Middle frontal gyrus (tissue), 1 donor: ENCODE measurements around the gene PDGFD.

ENCODE experiments used
- DNase-seq: peaks from one replicate; pipeline ENCODE4 v3.0.0-alpha.2; 2015; ENCODE audit warnings: low spot score; ENCODE audit errors: extremely low spot score

Gene PDGFD

DNA sequence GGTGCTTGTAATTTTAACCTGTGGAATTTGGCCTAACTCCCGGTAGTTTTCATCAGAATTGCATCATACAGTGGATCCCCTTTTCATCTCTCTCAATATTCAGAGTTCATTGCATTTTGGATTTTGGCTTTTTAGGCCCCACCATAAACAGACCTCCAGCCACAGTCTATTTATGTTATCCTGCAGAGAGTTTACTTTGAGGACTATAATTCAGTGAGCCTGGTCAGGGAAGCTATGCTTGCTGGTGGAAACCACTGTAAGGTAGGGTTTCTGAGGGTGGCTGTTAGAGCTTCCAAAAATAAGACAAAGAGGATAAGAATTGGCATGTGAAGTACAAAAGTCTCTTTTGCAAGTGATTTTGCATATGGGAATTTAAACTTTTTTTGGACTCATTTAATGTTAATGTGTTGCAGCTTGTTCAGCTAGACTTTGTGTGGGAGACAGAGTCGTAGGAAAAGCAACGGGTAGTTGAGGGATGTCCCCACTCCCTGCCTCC lies 162.3 kb downstream of the PDGFD start:
- no peak for DNase-seq

DNA sequence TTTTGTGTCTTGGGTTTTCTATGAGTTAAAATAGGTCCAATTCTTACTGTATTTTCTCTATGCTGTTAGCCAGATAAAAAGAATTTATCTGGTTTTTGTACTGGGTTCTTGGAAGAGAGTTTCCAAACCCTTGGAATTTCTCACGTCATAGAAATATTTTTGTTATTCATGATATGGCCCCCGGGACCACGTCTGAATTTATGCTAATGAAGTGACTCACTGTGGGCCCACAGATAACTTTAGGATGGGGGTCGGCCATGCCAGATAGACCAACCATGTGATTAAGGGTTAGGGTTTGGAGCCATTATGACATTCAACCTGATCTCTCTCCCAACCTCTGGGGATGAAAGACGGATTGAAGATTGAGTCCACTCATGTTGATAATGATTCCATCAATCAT lies 163.1 kb downstream of the PDGFD start:
- no peak for DNase-seq

DNA sequence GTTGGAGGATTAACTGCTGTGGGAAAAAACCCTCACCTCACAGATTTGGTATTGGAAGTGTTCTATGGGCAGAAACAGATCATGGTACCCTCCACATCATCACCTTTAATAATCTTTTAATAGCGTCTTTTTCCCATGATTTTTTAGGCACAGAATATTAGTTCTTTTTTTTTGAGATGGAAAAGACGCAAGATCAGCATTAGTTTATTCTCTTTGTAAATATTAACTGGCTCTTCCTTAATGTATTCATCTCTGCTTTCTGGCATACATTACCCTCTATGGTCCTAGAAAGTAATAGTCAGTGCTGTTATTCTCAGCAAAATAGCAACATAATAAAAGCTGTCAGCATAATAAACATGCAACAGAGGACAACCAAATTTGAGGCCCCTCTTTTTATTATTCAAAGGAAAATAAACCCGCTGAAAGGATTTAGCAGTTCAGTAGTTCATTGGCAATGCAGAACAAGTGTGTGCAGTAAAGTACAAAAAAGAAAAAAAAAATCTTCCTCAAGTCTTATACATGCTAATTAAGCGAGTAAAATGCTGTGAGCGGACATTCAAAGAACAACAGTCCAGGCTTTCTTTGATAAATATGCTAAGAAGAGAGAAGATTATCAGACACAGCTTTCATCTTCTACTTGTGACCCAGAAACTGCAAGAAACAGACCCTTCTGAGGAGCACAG lies 165.0 kb downstream of the PDGFD start:
- DNase-seq: no peak

DNA sequence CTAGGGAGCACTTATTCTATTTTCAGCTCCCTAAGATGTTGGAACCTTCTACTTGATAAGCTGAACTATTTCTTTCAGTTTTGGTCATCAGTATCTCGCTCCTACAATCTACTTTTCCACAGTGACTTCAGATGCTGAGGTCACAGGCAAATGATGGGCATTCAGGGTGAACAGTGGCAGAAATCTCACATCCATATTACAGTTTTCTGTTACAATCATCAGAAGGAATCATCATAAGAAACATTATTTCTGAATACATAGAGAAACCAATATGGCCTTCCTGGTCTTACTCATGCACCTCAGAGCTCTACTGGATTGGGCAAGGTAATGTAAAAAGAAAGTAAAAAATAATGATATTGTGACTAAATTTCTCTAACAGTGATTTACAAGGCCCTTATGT lies 166.9 kb downstream of the PDGFD start:
- no peak for DNase-seq

DNA sequence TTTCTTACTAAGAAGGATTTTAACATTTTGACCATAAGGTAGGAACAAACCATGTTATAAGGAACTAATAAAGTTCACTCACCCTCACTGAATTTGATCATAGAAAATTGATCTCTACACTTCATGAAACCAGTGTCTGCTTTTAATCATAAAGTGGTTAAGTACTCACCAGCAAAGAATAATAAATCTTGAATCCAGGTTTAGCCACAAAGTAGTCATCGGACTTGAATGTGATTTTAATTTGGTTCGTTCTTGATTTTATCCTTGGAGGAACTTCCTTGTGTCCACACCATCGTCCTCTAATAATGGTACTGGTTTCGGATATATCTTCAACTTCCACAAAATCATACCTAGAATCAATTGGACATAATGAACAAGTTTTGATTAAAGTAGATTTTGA lies 168.1 kb downstream of the PDGFD start:
- no peak for DNase-seq

DNA sequence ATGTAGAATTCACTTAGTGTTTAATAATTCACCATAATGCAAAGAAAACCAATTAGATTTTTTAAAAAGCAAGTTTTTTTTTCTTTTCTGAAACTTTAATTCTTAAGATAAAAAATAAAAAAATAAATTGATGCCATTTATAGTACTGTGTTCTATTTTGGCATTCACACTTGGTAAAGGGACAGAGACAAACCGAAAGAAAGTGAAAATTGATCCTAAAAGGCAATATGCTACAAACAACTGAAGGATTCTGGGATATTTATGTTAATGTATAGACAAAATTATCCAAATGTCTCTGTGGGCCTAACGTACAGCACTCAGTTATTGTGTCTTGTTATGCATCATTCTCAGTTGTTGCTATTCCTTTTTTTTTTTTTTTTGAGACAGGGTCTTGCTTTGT lies 169.4 kb downstream of the PDGFD start:
- no peak for DNase-seq

DNA sequence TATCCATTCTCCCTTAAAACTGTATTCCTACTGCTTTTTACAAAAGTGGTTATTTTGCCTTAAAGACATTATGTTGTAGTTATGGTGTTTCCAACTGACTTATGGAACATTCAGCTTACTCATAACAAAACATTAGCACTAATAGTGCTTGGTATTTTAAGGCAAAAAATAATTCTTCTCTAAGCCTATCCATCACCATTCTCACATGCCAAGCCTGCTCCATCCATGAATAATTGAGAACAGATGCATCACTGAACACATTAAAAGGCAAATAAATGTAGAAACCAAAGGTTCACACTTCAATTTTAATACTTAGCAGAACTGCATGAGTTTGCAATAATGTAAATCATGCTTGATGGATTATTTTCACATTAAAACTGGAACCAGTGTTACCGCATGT lies 169.9 kb downstream of the PDGFD start:
- no peak for DNase-seq

DNA sequence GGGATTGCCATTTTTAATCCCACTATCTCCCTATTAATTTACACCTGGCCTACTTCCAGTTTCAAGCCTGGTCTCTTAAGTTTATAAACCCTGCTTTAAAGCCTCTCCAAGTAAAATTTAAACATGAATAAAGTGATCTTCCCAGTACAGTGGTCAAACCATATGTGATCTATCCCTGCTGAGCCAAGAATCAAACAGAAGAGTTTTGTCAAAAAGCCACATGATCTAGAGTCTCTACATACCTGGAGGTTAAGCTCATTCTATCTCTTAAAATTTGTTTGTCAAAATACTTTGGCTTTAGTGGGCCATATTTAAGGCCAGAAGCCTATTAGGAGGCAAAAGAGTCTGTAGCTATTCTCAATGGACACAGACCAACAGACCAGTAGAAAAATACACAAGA lies 170.4 kb downstream of the PDGFD start:
- no peak for DNase-seq

DNA sequence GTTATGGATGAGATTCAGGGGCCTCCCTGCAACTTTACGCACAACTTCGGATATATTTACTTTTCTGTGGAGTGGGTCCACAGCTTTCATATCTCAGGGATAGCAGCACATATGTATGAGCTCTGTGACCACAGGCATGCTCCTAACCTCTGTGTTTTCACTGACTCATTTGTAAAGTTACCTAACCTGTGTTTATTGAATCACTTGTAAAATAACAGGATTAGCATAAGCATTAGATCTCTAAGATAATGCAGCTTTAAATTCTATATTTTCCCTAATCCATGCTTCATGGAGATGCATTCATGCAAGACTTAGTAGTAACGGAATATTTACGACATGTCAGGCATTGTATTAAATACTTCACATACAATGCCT lies 175.4 kb downstream of the PDGFD start:
- no peak for DNase-seq

DNA sequence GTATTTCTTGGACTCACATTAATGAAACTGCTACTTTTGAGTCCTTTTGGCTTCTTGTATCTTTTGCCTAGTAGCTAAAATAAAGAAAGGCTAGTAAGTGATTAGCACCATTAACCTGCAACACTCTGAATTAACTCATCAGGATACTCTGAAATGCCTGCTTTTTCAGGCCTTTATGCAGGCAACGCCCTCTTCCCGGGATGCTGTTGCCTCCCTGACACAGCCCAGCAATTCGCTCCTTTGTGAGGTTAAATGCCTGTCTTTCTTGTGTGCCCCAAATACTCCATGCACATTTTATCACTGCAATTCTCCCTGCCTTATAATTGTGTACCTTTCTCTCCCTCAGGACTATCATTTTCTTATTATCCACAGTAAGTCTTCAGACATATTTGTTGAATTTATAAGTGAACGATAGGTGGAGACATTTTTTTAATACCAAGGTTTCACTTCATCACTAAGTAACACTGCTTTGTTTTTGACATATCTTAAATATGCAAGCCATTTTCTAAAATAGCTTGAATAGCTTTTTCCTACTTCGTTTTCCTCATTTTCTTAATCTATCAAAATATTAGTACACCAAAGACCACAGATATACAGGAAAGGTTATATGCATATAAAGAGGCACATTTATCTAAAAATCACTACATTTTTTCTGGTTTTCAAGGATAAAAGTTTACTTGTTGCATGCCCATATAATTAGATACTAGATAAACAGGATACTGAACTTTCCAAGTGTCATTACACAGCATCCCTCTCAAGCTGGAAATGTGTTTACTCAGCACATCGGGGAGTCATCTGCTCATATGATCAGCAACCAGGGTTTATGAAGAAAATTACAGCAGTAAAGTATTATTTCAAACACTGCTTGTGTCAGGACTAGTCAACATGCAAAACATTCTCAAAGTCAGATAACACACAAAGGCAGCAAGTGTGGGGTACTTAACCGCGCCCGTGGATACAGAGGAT lies 176.0 kb downstream of the PDGFD start:
- no peak for DNase-seq

DNA sequence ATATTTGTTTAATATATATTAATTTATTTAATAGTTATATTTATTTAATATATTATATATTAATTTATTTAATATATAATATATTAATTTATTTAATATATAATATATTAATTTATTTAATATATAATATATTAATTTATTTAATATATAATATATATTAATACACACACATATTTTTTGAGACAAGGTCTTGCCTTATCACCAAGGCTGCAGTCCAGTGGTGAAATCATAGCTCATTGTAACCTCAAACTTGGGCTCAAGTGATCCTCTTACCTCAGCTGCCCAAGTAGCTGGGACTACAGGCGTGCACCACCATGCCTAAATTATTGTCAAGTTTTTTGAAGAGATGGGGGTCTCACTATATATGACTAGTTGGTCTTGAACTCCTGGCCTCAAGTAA lies 178.9 kb downstream of the PDGFD start:
- DNase-seq: no peak

DNA sequence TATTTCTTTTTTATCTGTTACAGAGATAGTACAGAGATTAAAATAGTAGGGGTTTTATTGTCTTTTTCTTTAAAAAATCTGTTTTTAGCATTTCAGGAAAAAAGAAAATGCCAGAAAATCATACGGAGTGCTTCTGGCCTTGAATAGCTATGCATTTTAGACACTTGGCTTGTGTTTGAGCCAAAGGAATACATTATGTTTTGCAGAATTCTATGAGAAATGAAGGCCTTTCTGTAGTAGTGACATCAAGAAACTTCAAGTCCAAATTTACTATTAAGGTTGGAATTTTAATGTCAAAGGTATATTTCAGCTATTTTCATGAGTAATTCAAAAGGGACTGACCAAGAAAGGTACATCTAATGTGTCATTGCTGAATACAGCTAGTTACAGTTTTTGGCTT lies 183.8 kb downstream of the PDGFD start:
- no peak for DNase-seq

DNA sequence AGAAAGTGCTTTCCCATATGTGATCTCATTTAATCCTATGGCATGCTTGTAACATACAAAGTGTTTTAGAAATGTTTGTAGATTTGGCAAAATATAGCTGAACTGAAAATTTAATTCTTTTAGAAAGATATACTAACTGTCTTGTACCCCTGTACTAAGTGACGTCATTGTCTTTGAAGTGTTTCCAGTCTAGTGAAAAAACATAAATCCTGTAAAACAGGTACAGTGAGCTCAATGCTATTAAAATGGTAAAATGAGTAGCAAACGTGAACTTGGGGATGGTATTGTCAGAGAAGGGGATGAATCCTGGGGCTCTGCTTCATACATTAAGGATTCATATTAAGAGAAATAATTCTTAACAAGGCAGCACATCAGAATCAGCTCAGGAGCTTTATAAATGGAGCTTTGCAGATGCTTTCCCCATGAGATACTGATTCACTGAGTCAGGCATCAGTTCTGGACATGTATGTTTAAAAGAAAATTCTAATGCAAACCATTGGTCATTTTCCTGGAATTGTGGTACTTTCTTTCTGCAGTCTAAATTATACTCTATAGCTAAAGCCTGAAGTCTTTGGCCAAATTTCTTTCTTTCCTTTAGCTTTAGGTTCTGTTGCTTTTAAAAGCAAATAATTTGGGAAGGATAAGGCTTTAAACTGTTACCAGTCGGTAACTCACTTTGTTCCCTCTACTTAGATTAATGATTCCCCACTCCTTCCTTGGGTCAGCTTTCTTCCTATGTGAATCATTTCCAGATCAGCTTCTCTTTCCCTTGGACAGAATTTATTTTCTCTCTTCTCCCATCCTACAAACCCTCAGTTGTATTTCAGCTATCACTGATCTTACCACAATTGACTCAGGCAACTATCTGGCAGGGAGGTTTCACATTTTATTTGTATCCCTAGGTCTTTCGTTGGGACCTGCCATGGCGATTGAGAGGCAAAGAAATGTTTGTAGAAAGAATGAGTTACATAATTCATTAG lies 185.0 kb downstream of the PDGFD start:
- no peak for DNase-seq

DNA sequence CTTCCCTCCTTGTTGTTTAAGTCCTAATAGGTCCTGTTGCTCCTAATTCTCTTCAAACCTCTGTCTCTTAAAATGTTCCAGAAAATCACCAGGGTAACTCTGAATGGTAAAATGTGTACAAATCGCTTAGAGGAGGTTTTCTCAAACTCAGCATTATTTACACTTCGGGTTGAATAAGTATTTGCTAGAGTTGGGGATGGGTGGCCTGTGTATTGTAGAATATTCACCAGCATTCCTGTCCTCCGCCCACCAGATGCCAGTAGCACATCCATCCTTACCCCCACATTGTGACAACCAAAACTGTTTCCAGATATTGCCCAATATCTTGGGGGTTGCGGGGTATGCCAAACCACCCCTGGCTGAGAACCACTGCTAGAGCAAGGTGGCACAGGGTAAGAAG lies 191.9 kb downstream of the PDGFD start:
- no peak for DNase-seq

DNA sequence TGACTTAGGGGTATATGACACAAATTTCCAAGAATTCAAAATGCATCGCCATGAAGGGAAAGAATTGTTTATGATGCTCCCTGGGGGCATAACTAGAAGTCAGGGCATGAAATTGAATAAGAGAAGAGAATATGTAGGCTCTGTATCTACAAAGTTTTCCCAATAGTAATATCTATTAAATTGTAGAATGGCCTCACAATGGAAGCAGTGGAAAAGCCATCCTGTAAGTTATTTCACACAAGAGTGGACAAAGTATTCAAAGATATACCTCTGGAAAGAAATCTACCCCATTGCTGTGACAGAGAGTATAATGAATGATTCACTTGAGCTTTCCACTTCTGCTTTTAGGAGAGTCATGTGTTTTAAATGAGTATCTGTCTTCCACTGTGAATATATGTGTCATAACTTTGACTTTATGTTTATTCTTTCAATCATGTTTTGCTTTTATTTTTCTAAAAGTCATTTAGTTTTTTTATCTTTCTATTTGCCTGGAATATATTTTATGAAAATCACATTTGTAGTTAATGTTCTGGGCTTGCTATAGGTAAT lies 193.2 kb downstream of the PDGFD start:
- DNase-seq: no peak

DNA sequence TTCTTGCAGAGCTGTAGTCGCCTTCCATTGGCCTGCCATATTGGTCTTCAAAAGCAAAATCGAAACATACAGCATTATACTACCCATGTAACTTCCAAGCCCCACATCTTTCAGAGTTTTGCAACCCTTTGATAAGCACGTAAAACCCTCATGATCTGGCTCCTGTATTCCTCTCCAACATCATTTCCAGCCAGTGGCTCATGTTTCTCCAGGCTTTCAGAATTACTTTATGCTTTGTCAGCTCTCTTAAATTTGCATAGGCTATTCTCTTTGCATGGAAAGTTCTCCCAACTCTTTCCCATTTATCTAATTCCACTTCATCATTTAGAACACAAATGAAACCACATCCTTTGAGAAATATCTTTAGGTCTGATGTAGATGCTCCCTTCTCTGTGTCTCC lies 195.3 kb downstream of the PDGFD start:
- no peak for DNase-seq

DNA sequence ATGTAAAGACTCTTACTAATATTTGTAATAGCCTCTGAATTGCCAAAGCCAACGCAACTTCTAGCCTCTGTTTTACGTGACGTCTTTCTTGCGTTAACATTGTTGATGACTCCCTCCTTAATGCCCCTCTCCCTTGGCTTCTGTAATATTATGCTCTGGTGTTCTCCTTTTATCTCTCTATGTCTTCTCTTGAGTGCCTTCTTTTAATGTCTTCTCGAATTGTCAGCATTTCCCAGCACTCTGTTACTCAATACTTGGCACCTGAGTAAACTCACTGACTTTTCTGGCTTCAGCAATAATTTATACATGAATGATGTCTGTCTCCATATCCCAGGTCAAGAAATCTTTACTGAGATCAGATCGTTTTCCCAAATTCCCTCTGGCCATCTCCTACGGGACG lies 196.0 kb downstream of the PDGFD start:
- DNase-seq: no peak

DNA sequence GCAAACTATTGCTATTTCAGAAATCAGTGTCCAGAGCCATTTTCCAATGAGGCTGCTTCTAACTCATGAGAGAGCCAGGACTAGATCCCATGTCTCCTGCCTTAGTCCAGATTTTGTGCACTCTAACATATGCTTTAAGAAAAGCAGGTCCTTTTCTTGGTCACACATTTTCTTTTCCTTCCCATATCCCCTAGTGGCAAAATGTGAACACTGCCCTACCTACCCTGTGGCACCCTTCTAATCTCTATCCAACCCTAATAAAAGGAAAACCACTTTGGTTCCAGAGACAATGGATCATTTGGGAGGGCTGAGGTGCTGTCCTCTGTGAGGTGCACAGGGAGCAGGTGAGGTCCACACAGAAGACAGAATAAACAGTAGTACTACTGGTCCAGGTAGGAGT lies 199.6 kb downstream of the PDGFD start:
- DNase-seq: no peak

DNA sequence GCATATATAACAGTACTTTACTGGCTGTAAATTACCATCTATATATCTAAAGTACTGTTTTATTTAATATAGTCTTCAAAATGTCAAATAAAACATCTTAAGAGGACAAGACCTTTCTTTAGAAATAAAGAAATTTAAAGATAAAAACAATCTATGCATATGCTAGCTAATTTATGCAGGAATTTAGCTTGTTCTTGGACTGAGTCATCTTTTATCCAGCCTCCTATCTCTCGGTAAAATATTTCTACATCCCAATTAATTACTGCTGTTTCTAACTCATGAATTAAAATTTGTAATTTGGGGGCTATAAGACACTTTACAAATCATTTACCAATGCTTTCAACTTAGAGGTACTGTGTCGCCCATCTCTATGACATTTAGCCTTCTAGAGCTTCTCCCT lies 200.3 kb downstream of the PDGFD start:
- no peak for DNase-seq

DNA sequence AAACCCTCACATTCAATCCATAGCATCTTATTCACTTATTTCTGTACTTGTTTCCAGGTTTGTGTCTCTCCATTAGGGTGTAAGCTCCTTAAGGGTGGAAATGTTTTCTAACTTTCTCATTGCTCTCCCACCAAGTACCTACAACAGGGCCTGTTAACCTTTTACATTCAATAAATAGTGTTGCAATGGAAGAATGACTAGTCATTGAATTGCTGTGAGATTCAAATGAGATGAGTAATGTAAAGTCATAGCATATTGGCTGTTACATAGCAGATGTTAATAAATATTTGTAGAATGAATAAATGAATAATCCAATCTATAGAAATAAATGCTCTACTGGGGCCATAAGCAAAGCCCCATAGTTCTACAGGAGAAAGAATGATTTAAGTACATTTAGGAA lies 202.9 kb downstream of the PDGFD start:
- no peak for DNase-seq

DNA sequence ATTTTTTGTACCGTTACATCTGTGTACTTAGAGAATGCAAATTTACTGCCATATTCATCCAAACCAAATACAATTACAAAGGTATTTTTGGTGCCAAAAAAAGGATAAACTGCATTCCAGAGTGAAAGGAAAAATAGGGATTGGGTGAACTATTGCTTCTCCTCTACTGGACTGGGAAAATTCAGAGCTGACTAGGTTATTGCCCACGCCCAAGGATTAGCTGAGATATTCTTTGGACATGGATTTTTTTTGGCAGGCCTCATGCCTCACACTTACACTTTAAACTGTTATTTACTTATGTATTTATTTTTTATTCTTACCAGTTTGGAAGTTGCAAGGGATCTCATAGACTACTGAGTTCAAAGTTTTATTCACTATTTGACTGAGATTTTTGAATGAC lies 203.8 kb downstream of the PDGFD start:
- no peak for DNase-seq
